GM12801 (cell line): ENCODE results near the gene PITPNC1.

ENCODE experiments used
- TF ChIP-seq, protein P1 (sequence below): IDR thresholded peaks from one replicate; pipeline ENCODE4 v1.5.1; 2011; ENCODE audit warnings: control low read depth; ENCODE audit not compliant: insufficient read length; ENCODE audit errors: extremely low read depth

The PITPNC1 gene

DNA sequence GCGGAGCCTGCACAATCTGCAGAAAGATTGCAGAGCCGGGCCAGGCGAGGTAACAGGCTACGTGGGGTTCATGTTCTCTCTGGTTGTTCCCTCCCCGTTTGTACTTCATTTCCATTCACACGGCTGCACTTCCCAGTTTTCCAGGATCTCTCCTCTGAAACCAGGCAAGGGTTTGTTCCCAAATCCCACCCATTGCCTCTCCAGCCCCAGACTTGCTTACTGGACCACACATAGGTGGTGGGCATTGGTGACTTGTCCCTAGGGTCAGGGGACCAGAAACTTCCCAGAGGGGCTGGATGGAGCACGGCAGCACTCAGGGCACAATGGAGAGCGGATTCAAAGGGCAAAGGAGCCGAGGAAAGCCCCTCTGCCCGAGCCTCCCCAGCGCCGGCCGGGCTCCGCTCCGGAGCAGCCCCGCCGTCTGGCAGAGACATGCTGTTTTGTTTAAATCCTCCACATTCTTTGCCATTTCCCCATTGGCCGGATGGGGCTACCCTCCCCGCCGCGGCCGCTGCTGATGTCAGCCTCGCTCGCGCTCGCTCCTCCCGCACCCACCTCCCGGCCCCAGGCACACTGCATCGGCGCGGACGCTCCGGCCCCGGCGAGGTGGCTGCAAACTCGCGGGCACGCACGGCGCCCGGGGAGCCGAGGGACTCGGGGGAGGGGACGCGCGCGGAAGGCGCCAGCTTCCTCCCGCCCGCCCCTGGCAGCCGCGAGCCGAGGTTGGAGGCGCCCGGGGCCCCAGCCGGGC, at the start of gene PITPNC1:
Gene PITPNC1 (plus strand): TSS at position 545 of the 751 bp plus-strand sequence.
- TF ChIP-seq, protein P1, sequence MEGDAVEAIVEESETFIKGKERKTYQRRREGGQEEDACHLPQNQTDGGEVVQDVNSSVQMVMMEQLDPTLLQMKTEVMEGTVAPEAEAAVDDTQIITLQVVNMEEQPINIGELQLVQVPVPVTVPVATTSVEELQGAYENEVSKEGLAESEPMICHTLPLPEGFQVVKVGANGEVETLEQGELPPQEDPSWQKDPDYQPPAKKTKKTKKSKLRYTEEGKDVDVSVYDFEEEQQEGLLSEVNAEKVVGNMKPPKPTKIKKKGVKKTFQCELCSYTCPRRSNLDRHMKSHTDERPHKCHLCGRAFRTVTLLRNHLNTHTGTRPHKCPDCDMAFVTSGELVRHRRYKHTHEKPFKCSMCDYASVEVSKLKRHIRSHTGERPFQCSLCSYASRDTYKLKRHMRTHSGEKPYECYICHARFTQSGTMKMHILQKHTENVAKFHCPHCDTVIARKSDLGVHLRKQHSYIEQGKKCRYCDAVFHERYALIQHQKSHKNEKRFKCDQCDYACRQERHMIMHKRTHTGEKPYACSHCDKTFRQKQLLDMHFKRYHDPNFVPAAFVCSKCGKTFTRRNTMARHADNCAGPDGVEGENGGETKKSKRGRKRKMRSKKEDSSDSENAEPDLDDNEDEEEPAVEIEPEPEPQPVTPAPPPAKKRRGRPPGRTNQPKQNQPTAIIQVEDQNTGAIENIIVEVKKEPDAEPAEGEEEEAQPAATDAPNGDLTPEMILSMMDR = no peak

DNA sequence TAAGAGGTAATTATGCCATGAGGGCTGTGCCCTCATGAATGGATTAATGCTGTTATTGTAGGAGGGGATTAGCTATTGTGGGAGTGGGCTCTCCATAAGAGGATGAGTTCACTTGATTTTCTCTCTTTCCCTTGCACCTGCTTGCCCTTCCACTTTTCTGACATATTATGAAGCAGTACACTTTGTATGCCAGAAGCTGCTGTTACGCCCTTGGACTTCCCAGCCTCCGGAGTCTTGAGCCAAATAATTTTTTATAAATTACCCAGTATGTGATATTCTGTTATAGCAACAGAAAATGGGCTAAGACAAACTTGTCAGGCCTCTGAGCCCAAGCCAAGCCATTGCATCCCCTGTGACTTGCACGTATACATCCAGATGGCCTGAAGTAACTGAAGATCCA, 49.1 kb upstream of the PITPNC1 start:
- TF ChIP-seq, protein P1 = no peak

DNA sequence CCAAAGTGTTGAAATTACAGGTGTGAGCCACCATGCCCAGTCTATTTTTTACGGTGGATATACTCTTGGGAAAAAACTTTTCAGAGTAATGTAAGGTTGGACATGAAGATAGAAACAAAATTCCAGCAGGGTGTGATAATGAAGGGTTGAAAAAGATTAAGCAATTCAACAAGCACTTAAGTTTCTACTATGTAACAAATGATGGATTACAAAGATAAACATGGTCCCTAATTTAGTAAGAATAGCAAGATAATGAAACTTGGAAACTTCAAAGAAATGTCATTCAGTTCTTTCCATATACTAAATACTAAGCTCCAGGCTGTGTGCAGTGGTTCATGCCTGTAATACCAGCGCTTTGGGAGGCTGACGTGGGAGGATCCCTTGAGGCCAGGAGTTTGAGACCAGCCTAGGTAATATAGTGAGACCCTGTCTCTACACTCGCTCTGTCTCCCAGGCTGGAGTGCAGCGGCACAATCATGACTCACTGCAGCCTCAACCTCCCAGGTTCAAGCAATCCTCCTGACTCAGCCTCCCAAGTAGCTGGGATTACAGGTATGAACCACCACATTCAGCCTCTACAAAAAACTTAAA, 41.7 kb upstream of the PITPNC1 start:
- TF ChIP-seq, protein P1 = no peak

GRCh38 chr17:67336859-67337258, 40.2 kb upstream of the PITPNC1 start:
- TF ChIP-seq, protein P1 = no peak

DNA sequence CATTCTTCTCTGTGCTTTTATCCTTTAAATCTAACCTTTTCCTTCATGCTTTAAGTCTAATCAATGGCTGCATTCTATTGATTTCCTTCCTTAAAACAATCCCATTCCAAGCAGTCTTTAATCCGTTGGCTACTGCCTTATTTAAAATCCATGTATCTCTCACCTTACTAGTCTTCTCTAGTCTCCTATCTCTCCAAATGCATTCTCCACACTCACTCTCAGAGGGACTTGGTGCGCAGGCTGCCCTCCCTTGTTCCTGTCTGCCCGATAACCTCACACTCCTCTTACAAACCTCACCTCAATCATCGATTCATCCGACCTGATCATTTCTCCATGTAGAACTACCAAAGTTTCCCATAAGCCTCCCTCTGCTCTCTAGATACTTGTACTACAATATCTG, 33.8 kb upstream of the PITPNC1 start:
- TF ChIP-seq, protein P1 = no peak

DNA sequence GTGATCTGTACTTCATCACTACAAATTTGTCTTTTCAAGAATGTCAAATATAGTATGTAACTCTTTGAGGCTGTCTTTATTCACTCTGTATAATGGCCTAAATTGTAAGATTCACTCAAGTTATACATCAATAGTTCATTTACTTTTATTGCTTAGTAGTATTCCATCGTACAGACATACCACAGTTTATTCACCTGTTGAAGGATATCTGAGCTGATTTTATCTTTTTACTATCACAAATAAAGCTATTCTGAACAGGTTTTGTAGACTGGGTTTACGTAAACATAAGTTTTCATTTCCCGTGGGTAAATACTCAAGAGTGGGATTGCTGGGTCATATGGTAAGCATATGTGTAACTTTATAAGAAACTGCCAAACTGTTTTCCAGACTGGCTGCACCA, 29.3 kb upstream of the PITPNC1 start:
- TF ChIP-seq, protein P1 = no peak

- TF ChIP-seq, protein P1 = no peak
Measured at GRCh38 chr17:67349420-67349819, 27.7 kb upstream of the PITPNC1 start.
